T follicular helper cell (primary cell): Measurements from ENCODE around the gene MTMR2.

Source experiments
- DNase-seq: peaks from one replicate; pipeline ENCODE4 v3.0.0-alpha.2; 2020; ENCODE audit warnings: low read depth

The MTMR2 gene

GRCh38 chr11:95918056-95918455 lies 5.9 kb downstream of the MTMR2 start:
- DNase-seq: no peak

GRCh38 chr11:95917193-95918036 lies 6.5 kb downstream of the MTMR2 start:
- DNase-seq: no peak

GRCh38 chr11:95916049-95916448 lies 7.9 kb downstream of the MTMR2 start:
- no peak for DNase-seq

DNA sequence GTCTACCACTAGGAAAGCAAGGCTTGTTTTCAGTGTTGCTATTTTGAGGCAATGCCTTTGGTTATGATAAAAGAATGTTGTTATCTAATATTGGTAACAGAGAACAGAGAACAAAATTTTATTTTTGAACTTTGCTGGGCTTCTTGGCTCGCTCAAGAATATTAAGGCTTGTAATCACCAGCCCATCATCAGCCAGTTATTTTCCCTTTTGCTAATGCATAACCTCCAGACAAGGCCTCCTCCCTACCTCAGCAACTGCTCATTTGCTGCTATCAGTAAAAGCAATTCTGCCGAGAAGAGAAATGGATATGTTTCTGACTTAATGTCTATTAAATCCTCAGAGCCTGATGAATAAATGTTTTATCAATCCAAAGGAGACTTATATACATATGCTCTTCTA lies 8.9 kb downstream of the MTMR2 start:
- DNase-seq: no peak

- no peak for DNase-seq
Measured at GRCh38 chr11:95913830-95914615, 9.9 kb downstream of the MTMR2 start.

DNA sequence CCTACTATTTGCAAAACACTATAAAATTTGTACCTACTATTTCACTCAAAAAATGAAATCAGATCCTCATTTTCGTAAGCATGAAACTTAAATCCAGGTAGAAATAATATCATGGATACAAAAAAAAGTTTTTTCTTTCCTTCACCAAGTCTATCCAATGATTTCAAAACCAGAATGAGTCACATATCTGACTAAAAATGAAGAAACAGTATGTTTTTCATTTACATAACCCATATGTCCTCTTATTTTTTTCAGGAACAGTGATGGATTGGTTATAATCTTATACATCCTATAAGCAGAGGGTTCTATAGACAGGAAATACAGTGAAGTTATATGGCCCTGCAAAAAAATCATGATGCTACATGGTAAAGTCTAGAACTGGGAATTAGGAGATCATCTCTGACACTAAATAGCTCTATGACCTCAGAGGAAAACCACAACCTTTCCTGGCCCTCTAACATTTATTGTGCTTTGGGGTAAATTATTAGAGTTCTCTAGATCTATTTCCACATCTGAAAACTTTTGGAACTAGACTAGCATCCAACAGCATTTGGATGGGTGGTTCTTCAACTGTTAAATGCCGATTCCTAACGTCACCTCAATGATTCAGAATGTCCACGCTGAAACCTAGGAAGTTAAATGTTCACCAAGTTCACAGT lies 10.9 kb downstream of the MTMR2 start:
- DNase-seq: no peak

- no peak for DNase-seq
Measured at GRCh38 chr11:95911369-95911759, 12.5 kb downstream of the MTMR2 start.

GRCh38 chr11:95910638-95911368 lies 13.1 kb downstream of the MTMR2 start:
- DNase-seq: no peak

GRCh38 chr11:95908826-95909225 lies 15.1 kb downstream of the MTMR2 start:
- no peak for DNase-seq

DNA sequence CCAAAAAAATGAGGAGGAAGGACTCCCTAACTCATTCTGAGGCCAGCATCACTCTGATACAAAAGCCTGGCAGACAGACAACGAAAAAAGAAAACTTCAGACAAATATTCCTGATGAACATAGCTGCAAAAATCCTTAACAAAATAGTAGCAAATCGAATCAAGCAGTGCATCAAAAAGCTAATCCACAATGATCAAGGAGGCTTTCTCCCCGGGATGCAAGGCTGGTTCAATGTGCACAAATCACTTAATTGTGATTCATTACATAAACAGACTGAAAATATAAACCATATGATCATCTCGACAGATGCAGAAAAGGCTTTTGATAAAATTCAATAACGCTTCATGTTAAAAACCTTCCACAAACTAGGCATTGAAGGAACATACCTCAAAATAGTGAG lies 16.4 kb downstream of the MTMR2 start:
- no peak for DNase-seq

DNA sequence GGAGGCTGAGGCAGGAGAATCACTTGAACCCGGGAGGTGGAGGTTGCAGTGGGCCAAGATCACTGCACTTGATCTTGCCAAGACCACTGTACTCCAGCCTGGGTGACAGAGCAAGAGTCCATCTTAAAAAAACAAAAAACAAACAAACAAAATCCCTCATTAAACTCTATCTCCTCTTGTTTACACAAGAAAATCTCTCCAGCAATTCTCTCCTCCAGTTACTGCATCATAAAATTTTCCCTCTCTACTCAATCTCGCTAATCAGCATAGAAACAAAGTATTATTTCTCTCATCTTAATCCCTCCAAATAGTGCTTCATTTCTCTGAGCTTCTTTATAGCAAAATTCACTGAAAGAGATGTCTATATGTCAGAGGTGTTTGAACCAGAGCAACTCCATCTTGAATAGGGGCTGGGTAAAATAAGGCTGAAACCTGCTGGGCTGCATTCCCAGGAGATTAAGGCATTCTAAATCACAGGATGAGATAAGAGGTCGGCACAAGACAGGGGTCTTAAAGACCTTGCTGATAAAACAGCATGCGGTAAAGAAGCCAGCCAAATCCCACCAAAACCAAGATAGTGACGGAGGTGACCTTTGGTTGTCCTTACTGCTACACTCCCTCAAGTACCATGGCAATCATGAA lies 19.8 kb downstream of the MTMR2 start:
- no peak for DNase-seq

DNA sequence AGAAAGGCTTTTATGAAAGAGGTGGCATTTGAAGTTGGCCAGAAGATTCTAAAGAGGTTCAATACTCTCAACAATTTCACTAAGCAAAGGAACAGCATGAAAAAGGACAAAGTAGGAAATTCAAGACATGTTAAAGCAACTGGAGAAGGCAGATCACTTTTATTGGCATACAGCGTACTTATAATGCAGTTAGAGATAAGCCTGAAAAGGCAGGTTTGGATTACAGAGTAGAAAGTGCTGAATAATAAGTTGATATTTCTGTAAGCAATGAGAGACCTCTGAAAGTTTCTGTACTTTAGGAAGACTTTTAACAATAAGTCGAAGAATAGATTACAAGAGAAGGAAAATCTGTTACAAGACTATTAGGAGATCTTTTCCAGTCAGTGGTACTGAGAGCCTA lies 25.1 kb downstream of the MTMR2 start:
- no peak for DNase-seq

GRCh38 chr11:95897731-95898130 lies 26.2 kb downstream of the MTMR2 start:
- no peak for DNase-seq

- no peak for DNase-seq
Measured at GRCh38 chr11:95895815-95896214, 28.1 kb downstream of the MTMR2 start.

DNA sequence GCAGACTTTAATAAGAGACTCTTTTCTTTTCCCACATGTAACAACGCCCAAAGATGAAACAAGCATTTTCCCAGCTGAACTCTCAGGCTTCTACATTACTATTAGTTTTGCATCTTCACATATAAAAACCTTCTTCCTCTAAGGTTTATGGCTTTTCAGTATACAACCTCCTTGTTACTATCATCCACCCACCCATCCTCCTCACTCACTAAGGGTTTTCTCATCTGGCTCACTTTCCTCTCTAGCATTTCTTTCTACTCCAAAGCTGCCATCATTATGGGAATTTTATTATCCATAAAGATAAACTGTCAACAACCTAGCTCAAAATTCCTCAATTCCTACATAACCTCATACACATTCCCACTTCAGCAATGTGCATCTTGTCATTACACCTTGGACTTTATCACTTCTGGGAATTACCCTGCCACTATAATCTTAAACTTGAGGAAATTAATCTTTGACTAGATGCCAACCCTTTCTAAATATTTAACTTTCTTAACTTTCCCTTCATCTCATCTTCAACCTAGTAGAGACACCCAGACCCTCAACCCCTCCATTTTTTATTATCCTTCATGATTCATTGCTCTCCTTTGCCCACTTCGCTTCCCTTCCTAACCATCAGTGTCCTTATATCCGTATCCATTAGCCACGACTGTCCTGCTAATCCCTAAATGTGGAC lies 30.9 kb downstream of the MTMR2 start:
- no peak for DNase-seq

GRCh38 chr11:95892492-95892891 lies 31.4 kb downstream of the MTMR2 start:
- DNase-seq: no peak

- no peak for DNase-seq
Measured at GRCh38 chr11:95891423-95892170, 32.3 kb downstream of the MTMR2 start.

DNA sequence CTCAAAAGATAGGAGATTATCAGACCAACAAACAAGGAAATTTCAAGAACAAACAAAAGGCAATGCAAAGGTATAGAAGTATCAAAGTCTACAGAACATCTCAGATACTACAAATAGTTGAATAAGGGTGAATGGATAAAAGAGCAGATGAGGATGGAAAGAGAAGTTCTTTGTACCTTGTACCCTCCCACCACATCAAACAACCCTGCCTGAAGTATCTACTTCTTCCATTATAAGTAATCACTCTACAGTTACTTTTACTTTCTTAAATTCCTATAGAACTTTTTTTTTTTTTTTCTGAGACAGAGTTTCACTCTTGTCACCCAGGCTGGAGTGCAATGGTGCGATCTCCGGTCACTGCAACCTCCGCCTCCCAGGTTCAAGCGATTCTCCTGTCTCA lies 35.1 kb downstream of the MTMR2 start:
- DNase-seq: no peak

GRCh38 chr11:95888439-95888838 lies 35.5 kb downstream of the MTMR2 start:
- DNase-seq: no peak

DNA sequence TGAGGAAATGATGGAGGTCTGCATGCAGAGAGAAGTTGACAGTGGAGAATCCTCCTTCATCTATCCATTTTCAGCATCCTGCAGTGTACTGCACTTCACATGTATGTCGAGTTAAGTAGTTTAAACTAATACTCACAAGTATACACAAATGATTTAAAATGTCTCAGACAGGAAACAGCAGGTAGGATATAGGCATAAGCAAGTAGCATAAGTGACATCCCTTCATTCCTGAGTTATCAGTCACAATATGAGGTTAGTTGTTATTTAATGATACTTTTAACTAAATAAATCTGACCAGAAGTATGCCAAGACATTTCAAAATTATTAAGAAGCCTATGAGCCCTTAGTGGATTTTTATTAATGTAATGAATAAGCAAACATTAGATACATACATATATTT lies 37.4 kb downstream of the MTMR2 start:
- DNase-seq: no peak
